DMS79 treated with DMSO at 0.1 percent for 48 hours (cell line): Measurements from ENCODE around the gene NGDN.

Source experiments
- DNase-seq: peaks from one replicate; lab custom pipeline; 2025; lab: John Stamatoyannopoulos, UW

NGDN gene

GRCh38 chr14:23469906-23470403 is 452 bp downstream of the NGDN start:
- DNase-seq = no peak

- DNase-seq = no peak
These were observed 1.4 kb downstream of the NGDN start for GRCh38 chr14:23470947-23471346.

GRCh38 chr14:23478109-23478759 is 8.7 kb downstream of the NGDN start:
- DNase-seq = peak; percentile 70

GRCh38 chr14:23481362-23481970 is 12.0 kb downstream of the NGDN start:
- no peak for DNase-seq

GRCh38 chr14:23481979-23482822 is 12.7 kb downstream of the NGDN start:
- DNase-seq = peak; percentile 16

GRCh38 chr14:23482823-23483148 is 13.3 kb downstream of the NGDN start:
- no peak for DNase-seq

- peak; percentile 68 for DNase-seq
These were observed 13.8 kb downstream of the NGDN start for GRCh38 chr14:23483236-23483854.

GRCh38 chr14:23485326-23485725 is 15.8 kb downstream of the NGDN start:
- DNase-seq = no peak

- DNase-seq = no peak
These were observed 16.5 kb downstream of the NGDN start for GRCh38 chr14:23486036-23486435.

- no peak for DNase-seq
These were observed 17.7 kb downstream of the NGDN start for GRCh38 chr14:23487216-23487615.

- DNase-seq = no peak
These were observed 23.2 kb downstream of the NGDN start for GRCh38 chr14:23492618-23493272.

GRCh38 chr14:23494223-23494622 is 24.7 kb downstream of the NGDN start:
- no peak for DNase-seq

- peak; percentile 94 for DNase-seq
These were observed 42.7 kb downstream of the NGDN start for GRCh38 chr14:23512156-23512555.

GRCh38 chr14:23513005-23513817 is 43.7 kb downstream of the NGDN start:
- DNase-seq = peak; percentile 93

GRCh38 chr14:23513818-23514643 is 44.5 kb downstream of the NGDN start:
- peak; percentile 93 for DNase-seq

- DNase-seq = peak; percentile 96
These were observed 45.1 kb downstream of the NGDN start for GRCh38 chr14:23514644-23514957.

GRCh38 chr14:23517650-23518326 is 48.3 kb downstream of the NGDN start:
- no peak for DNase-seq

GRCh38 chr14:23518709-23519108 is 49.2 kb downstream of the NGDN start:
- no peak for DNase-seq

GRCh38 chr14:23520899-23521533 is 51.5 kb downstream of the NGDN start:
- DNase-seq = no peak
